Measurements from ENCODE around the gene REC114.
A peak's percentile ranks its signal among the peaks of the same experiment; 100 is the strongest.
"Not testable (repeated sequence)": the region's sequence is repeated elsewhere in the genome, so short reads cannot be mapped to it uniquely, and the experiment has no call there.

The REC114 gene, protein sequence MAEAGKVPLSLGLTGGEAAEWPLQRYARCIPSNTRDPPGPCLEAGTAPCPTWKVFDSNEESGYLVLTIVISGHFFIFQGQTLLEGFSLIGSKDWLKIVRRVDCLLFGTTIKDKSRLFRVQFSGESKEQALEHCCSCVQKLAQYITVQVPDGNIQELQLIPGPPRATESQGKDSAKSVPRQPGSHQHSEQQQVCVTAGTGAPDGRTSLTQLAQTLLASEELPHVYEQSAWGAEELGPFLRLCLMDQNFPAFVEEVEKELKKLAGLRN

DNA sequence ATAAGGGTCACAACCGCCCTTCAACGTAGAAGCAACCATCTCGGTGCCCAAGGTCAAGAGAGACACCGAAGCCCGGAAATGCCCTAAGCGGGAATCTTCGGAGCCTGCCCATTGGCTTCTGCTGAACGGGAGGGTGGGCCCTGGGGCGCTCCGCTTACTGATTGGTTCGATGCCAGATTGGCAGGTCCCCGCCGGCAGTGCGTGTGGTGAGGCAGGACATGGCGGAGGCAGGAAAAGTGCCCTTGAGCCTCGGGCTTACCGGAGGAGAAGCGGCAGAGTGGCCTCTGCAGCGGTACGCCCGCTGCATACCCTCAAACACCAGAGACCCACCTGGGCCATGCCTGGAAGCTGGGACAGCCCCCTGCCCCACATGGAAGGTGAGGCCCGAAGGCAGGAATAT lies at the start of gene REC114:
TSS of gene REC114 (plus strand) at position 197 of the 400 bp plus-strand sequence. CDS start at position 219, 22 bp downstream.
- Mint-ChIP-seq H3K9me3 (no peaks in the 10 kb centered on the region), H3K27me3 (peaks cover 7% of the 10 kb centered on the region), H3K27ac (no peak within 1 kb of the TSS), H3K36me3 (ENCODE audit: low read depth) (no peaks in the 10 kb centered on the region), H3K4me1 (no peaks in the 10 kb centered on the region), H3K4me3 (no peak within 1 kb of the TSS)
- DNase-seq: no peak
- no peak for ATAC-seq

DNA sequence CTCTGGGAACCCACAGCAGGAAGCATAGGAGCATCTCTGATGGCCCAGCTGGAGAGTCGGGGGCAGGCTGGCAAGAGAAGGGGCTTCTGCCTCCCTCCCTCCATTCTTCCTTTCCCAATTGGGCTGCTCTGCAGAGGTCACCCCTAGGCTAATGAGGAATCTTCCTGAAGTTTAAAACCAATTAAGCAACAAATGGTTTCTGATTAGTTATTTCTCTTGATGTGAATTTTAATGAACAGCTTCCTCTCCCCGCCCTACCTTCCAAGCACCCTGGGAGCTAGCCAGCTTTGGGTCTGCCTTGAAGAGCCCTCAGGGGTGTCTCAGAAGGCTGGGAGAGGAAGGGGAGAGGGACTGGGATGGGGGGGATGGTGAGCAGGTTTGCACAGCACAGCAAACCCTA lies 49.6 kb upstream of the REC114 start:
- Mint-ChIP-seq H3K27me3 (peaks cover 16% of the 10 kb centered on the region), H3K4me1 (no peaks in the 10 kb centered on the region)
- ATAC-seq: no peak

GRCh38 chr15:73394782-73395181 lies 48.2 kb upstream of the REC114 start:
- Mint-ChIP-seq H3K4me1 (no peaks in the 10 kb centered on the region), H3K27ac (no peak overlapping the region), H3K4me3 (no peak overlapping the region), H3K27me3 (peaks cover 16% of the 10 kb centered on the region), H3K36me3 (ENCODE audit: low read depth) (no peaks in the 10 kb centered on the region), H3K9me3 (no peaks in the 10 kb centered on the region)
- no peak for ATAC-seq
- DNase-seq: no peak

More for the DNA sequence above, 49.6 kb upstream of the REC114 start:
- Mint-ChIP-seq H3K4me3 (no peak overlapping the region), H3K9me3 (no peaks in the 10 kb centered on the region), H3K36me3 (ENCODE audit: low read depth) (no peaks in the 10 kb centered on the region), H3K27ac (no peak overlapping the region)
- DNase-seq: no peak

DNA sequence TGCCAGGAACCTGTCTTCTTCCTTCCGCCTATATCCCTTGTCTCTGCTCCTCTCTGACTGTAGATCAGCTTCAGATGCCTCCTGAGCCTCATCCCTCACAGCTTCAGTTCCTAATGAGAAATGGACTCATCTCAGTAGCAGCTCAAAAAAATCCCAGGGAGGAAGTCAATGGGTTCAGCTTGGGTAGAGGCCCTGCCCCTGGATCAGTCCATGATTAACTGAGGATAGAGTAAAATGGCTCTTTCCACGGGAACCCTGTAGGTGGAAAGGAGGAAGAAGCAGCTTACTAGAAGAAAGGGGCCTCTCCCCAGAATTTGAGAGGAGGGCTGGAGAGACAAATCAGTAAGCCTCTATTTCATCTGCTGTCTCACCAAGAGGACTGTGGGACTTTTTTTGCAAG lies 47.3 kb upstream of the REC114 start:
- no peak for ATAC-seq
- Mint-ChIP-seq H3K4me3 (no peak overlapping the region), H3K9me3 (no peaks in the 10 kb centered on the region), H3K27ac (no peak overlapping the region), H3K4me1 (no peaks in the 10 kb centered on the region), H3K36me3 (ENCODE audit: low read depth) (no peaks in the 10 kb centered on the region), H3K27me3 (peaks cover 13% of the 10 kb centered on the region)
- DNase-seq: no peak

DNA sequence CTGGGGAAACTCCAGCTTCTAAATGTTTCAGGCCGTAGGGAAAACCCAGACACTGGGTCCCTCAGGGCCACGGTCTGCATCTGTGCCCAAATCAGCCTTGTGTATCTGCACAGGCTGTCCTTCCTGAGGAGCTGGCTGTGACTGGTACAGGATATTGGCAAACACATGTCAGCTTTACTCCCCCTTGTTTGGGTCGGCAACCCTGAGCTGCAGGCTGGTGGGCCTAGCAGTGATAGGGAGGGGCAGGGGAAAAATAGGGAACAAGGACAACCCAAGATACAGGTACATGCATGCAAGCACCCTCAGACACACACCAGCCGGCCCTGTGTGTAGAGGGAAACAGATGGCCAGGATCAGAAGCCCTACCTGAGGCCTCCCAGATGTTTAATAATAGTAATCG lies 45.5 kb upstream of the REC114 start:
- H3K27ac Mint-ChIP-seq: no peak overlapping the region

DNA sequence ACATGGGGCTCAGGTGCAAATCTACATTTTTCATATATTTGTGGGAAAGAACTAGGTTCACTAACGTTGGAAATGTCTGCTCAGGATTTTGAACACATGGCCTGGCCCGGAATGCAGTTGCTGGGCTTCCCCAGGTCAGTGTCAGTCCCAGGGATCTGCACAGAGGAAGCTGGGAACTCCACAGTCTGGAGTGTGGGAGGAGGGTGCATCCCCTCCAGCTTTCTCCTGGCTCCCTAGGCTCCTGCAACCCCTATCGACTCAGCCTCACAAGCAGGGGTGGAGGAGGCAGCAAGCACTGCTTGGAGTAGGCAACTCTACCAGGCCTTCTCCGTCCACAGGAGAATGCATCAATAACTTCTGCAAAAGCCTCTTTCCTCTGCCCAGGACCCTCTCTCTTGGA lies 44.1 kb upstream of the REC114 start:
- Mint-ChIP-seq H3K36me3 (ENCODE audit: low read depth) (no peaks in the 10 kb centered on the region), H3K27ac (no peak overlapping the region), H3K4me1 (no peaks in the 10 kb centered on the region), H3K27me3 (peaks cover 4% of the 10 kb centered on the region), H3K9me3 (no peaks in the 10 kb centered on the region), H3K4me3 (no peak overlapping the region)
- no peak for DNase-seq
- ATAC-seq: no peak

More for the DNA sequence above, 45.5 kb upstream of the REC114 start:
- H3K27me3 Mint-ChIP-seq: peaks cover 6% of the 10 kb centered on the region
- H3K9me3 Mint-ChIP-seq: no peaks in the 10 kb centered on the region
- ATAC-seq (no peak), DNase-seq (no peak)
- no peaks in the 10 kb centered on the region for H3K36me3 Mint-ChIP-seq (ENCODE audit: low read depth)
- H3K4me1 Mint-ChIP-seq: no peaks in the 10 kb centered on the region
- no peak overlapping the region for H3K4me3 Mint-ChIP-seq

- not testable (repeated sequence) for H3K36me3 Mint-ChIP-seq (ENCODE audit: low read depth); DNase-seq
Measured at GRCh38 chr15:73400222-73400621, 42.7 kb upstream of the REC114 start.

DNA sequence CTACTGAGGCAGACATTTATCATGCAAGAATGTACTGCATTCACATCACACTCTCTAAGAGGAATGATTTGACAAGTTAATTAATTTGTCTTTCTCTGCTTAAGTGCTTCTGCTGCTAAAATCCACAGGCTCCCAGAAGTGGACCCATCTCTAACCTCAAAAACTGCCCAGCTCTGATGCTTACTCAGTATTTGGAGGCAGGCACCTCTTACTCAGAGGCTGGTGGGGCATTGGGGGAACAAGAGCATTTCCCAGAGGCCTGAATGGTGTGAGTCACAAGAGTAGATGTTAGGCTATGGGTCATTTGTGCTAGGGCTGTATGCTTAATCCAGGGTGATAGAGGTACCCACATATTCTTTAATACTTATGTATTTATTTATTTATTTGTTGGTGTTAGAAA lies 39.8 kb upstream of the REC114 start:
- no peak for ATAC-seq
- H3K27ac Mint-ChIP-seq: no peak overlapping the region
- no peak overlapping the region for H3K4me3 Mint-ChIP-seq

More at GRCh38 chr15:73400222-73400621, 42.7 kb upstream of the REC114 start:
- H3K27ac Mint-ChIP-seq, H3K4me3 Mint-ChIP-seq, ATAC-seq, H3K9me3 Mint-ChIP-seq, H3K4me1 Mint-ChIP-seq, H3K27me3 Mint-ChIP-seq: not testable (repeated sequence)

DNA sequence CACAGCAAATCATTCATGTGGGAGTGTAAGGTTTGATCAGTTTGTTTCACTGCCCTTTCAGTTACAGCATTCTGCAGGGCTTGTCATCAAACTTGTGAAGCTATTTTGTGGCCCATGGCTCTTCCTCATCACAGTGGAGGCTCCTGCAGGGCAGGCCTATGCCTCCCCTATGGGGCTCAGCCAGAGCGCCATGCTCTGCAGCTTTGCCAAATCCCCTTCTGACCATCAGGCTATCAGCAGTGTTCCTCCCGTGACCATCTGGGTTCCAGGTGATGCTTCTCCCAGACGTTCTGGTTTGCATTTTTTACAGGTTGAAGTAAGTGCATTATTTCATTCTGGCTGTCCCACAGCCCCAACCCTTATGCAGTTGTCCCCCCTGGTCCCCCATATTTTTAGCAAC lies 28.1 kb upstream of the REC114 start:
- Mint-ChIP-seq H3K36me3 (ENCODE audit: low read depth) (no peaks in the 10 kb centered on the region), H3K4me1 (no peaks in the 10 kb centered on the region), H3K27me3 (peaks cover 4% of the 10 kb centered on the region), H3K4me3 (no peak overlapping the region), H3K27ac (no peak overlapping the region), H3K9me3 (no peaks in the 10 kb centered on the region)
- DNase-seq: no peak
- ATAC-seq: no peak

More for the DNA sequence above, 39.8 kb upstream of the REC114 start:
- Mint-ChIP-seq H3K4me1 (no peaks in the 10 kb centered on the region), H3K9me3 (no peaks in the 10 kb centered on the region), H3K36me3 (ENCODE audit: low read depth) (no peaks in the 10 kb centered on the region), H3K27me3 (peaks cover 7% of the 10 kb centered on the region)
- DNase-seq: no peak

- Mint-ChIP-seq H3K27ac (no peak overlapping the region), H3K36me3 (ENCODE audit: low read depth) (no peaks in the 10 kb centered on the region), H3K9me3 (no peaks in the 10 kb centered on the region), H3K4me3 (no peak overlapping the region), H3K27me3 (peaks cover 11% of the 10 kb centered on the region), H3K4me1 (no peaks in the 10 kb centered on the region)
- no peak for DNase-seq
- no peak for ATAC-seq
Measured at GRCh38 chr15:73424506-73424905, 18.5 kb upstream of the REC114 start.

GRCh38 chr15:73425510-73425909 lies 17.5 kb upstream of the REC114 start:
- no peaks in the 10 kb centered on the region for H3K36me3 Mint-ChIP-seq (ENCODE audit: low read depth)
- no peak for ATAC-seq
- no peak for DNase-seq
- no peak overlapping the region for H3K27ac Mint-ChIP-seq
- peaks cover 11% of the 10 kb centered on the region for H3K27me3 Mint-ChIP-seq
- H3K9me3 Mint-ChIP-seq: no peaks in the 10 kb centered on the region
- no peaks in the 10 kb centered on the region for H3K4me1 Mint-ChIP-seq
- H3K4me3 Mint-ChIP-seq: no peak overlapping the region

DNA sequence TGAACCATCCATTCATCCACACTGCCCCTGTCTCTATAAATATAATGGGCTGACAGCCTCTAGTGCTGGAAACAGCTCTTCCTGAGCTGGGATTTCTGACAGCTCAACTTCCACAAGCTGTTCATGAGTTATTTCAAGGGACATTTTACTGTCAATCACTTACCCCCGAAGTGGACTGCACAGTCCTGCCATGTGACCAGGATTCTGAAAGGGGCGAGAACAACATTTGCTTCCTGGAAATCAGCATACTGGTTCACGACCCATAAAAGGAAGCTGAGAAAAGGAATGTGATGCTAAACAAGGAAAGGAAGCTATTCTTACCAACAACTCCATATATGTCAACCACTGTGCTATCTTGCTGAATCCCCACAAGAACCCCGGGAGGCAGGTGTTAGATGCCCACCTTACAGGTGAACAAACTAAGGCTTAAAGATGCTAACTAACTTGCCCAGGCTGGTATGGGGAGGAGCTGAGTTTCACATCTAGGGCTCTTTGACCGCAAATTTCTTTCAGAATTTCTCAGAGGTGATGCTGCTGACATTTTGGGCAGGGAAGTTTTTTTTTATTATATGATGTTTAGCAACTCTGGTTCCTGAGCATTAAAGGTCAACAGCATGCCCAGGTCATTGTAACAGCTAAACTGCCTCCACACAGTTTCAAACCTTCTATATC lies 16.5 kb upstream of the REC114 start:
- H3K4me1 Mint-ChIP-seq: no peaks in the 10 kb centered on the region
- H3K9me3 Mint-ChIP-seq: no peaks in the 10 kb centered on the region
- H3K36me3 Mint-ChIP-seq (ENCODE audit: low read depth): no peaks in the 10 kb centered on the region
- no peak overlapping the region for H3K4me3 Mint-ChIP-seq
- H3K27me3 Mint-ChIP-seq: peaks cover 9% of the 10 kb centered on the region
- no peak for DNase-seq
- peak; percentile 54 for ATAC-seq
- no peak overlapping the region for H3K27ac Mint-ChIP-seq

GRCh38 chr15:73431329-73431728 lies 11.6 kb upstream of the REC114 start:
- not testable (repeated sequence) for ATAC-seq; H3K27ac Mint-ChIP-seq; H3K4me1 Mint-ChIP-seq; H3K36me3 Mint-ChIP-seq (ENCODE audit: low read depth); DNase-seq; H3K4me3 Mint-ChIP-seq; H3K9me3 Mint-ChIP-seq
- H3K27me3 Mint-ChIP-seq: peaks cover 11% of the 10 kb centered on the region

DNA sequence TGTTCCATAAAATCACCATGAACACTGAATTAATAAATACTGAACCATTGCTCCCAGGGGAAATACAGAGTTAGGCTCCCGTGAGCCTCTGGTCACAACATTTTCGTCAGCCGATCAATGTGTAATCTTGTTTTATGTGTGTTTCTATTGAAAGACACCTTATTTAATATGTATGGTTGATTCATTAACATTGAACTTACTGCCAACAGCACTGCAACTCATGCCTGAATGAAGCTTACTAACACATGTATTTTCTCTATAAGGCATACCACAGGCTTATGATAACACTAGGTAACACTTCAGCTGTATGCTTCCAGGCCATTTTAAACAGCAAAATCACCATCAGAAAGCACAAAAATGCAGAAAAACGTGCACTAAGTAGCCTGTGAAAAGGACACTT lies 9.1 kb upstream of the REC114 start:
- Mint-ChIP-seq H3K4me1 (no peaks in the 10 kb centered on the region), H3K4me3 (no peak overlapping the region), H3K36me3 (ENCODE audit: low read depth) (no peaks in the 10 kb centered on the region), H3K27ac (no peak overlapping the region), H3K27me3 (peaks cover 9% of the 10 kb centered on the region), H3K9me3 (no peaks in the 10 kb centered on the region)
- no peak for DNase-seq
- ATAC-seq: no peak

- no peak overlapping the region for H3K27ac Mint-ChIP-seq
- peaks cover 14% of the 10 kb centered on the region for H3K27me3 Mint-ChIP-seq
- no peak overlapping the region for H3K4me3 Mint-ChIP-seq
- H3K36me3 Mint-ChIP-seq (ENCODE audit: low read depth): no peaks in the 10 kb centered on the region
- H3K4me1 Mint-ChIP-seq: no peaks in the 10 kb centered on the region
- ATAC-seq: no peak
- DNase-seq: no peak
- no peaks in the 10 kb centered on the region for H3K9me3 Mint-ChIP-seq
Measured at GRCh38 chr15:73436613-73437012, 6.4 kb upstream of the REC114 start.
